Ovary (tissue), 9 donors: ENCODE data around the gene LCOR. TPM values are rescaled to one million over a fixed set of nuclear protein-coding genes. Genes with fewer than 3 reads are reported as not detected.
A peak's percentile ranks its signal among the peaks of the same experiment; 100 is the strongest.

Source experiments
- DNase-seq, 5 donors: peaks; one replicate each; pipeline ENCODE4 v3.0.0-alpha.2; 2019 to 2020
- H3K27ac ChIP-seq, 2 donors: fragments of 200-600 bp; one replicate each; pipeline versions ENCODE4 v1.5.1 to v1.8.0; 2019 to 2022
- H3K27me3 ChIP-seq: fragments of 200-600 bp; one replicate; pipeline ENCODE4 v1.8.0; 2022
- H3K36me3 ChIP-seq: fragments of 200-600 bp; sonication (generic); one replicate; pipeline ENCODE4 v1.5.1; 2019
- H3K4me1 ChIP-seq: one replicate; pipeline ENCODE4 v1.8.1; 2013; ENCODE audit warnings: mild to moderate bottlenecking, moderate library complexity; ENCODE audit not compliant: insufficient read depth
- H3K4me3 ChIP-seq: fragments of 200-600 bp; sonication (generic); one replicate; pipeline ENCODE4 v1.5.1; 2017
- H3K9me3 ChIP-seq, 2 donors: fragments of 200-600 bp in 1 of 2; sonication (generic) in 1 of 2; one replicate each; pipeline versions ENCODE4 v1.5.1 to v1.8.1; 2013 to 2019; ENCODE audit warnings: mild to moderate bottlenecking in 1 of 2, moderate library complexity in 1 of 2
- EP300 ChIP-seq: sonication (generic); formaldehyde crosslinking; IDR thresholded peaks from one replicate; pipeline ENCODE4 v1.6.1; 2017; ENCODE audit warnings: antibody characterized with exemption
- POLR2A ChIP-seq: fragments of 450-650 bp; IDR thresholded peaks from one replicate; pipeline ENCODE4 v1.6.1; 2017; ENCODE audit warnings: antibody characterized with exemption, mild to moderate bottlenecking, moderate library complexity
- WGBS, 3 donors: extraction: QIAGEN DNeasy Blood & Tissue Kit in 1 of 3; methylation state at CpG; one replicate each; pipeline versions ENCODE4 v1.1.5 to v1.1.7; 2013 to 2017; 5-methylcytosine and 5-hydroxymethylcytosine counted together
- intact Hi-C, 4 donors: fragments of 100-400 bp; cut with DNase I; formaldehyde crosslinking; loops; one replicate each; pipeline versions ENCODE4 v1.11.0 to v1.15.1; 2022 to 2023
- polyA plus RNA-seq, 2 donors: library from polyadenylated mRNA; stranded (reverse); fragments of 200-250 nt in 1 of 2; fragments of 350-450 nt in 1 of 2; fragmentation: Illumina TruSeq in 1 of 2; extraction: RNeasy Lipid Tissue Mini Kit (QIAGEN cat#74804) in 1 of 2; gene quantifications; one replicate each; pipeline ENCODE4 v1.2.3, GENCODE V29; 2013 to 2014
- total RNA-seq, 7 donors: library from RNA; depleted of rRNA in 2 of 7; stranded (reverse); fragments of >200 nt in 2 of 7; fragmentation: NEBNext Ultra II Directional in 3 of 7; extraction: Animal tissue kit (Norgen Biotek cat#: 25700) in 3 of 7; gene quantifications; one replicate each; pipeline versions ENCODE4 v1.1.0 to v1.2.4, GENCODE V29; 2016 to 2023
- TF ChIP-seq, protein P1 (sequence below), 3 donors: fragments of 450-650 bp in 2 of 3; fragments of 200-600 bp in 1 of 3; IDR thresholded peaks; one replicate each; pipeline versions ENCODE4 v1.5.1 to v1.8.0; 2016 to 2022; ENCODE audit warnings: antibody characterized with exemption in 3 of 3, mild to moderate bottlenecking in 1 of 3
- donor health status: DM: no; HTN: no; CAD: no; lungs with moderate emphysema.
- donor health status: DM: no; HTN: no; CAD: no.
- donor health status: Bipolar disorder and iron deficiency.
- donor health status: DM: yes; HTN: yes; CAD: no.
- donor health status: DM: no; HTN: no; CAD: no.
- donor health status: DM: yes; HTN: yes; CAD: no.

LCOR gene
- total and polyA plus RNA-seq, 9 donors, result 4.0 to 44.9 (median 29.8) TPM

DNA sequence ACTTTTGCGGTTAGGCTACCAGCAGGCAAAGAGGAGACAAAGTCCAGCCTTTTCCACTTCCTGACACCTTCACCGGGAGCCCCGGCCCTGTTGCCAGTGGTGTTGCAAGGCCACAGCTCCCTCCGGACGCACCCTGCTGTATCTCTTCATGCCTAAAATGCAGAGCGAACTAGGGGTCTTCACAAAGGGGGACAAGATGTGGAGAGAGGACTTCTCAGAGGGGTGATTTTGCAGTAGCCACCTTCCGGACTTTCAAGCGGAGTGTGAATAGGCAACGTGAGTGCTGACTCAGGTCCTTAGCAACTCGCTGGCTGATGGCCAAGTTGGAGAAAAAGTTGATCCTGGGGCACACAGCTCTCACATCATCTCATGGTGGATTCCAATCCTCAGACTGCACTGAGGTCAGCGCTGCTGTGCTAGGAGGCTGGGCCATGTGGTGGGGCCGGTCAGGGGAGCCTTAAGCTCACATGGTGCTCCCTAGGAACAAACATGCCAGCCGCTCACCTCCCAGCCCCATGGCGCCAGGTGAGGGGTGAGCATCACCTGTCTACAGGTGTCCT lies 166.3 kb downstream of the LCOR start:
- no peaks in the 10 kb centered on the region for H3K9me3 ChIP-seq
- intact Hi-C loops, result no loop called here
- DNase-seq, result peak in 4 of 5 donors; percentile 36 to 65 (median 64)
- no peak overlapping the region for H3K4me3 ChIP-seq
- peaks cover 12% of the 10 kb centered on the region for H3K4me1 ChIP-seq
- WGBS, 3 donors, result 66 to 78% (median 76%) methylated on average over 14 of the region's 14 CpGs
- no peak for TF ChIP-seq POLR2A
- no peak for TF ChIP-seq EP300
- TF ChIP-seq, protein P1, sequence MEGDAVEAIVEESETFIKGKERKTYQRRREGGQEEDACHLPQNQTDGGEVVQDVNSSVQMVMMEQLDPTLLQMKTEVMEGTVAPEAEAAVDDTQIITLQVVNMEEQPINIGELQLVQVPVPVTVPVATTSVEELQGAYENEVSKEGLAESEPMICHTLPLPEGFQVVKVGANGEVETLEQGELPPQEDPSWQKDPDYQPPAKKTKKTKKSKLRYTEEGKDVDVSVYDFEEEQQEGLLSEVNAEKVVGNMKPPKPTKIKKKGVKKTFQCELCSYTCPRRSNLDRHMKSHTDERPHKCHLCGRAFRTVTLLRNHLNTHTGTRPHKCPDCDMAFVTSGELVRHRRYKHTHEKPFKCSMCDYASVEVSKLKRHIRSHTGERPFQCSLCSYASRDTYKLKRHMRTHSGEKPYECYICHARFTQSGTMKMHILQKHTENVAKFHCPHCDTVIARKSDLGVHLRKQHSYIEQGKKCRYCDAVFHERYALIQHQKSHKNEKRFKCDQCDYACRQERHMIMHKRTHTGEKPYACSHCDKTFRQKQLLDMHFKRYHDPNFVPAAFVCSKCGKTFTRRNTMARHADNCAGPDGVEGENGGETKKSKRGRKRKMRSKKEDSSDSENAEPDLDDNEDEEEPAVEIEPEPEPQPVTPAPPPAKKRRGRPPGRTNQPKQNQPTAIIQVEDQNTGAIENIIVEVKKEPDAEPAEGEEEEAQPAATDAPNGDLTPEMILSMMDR (IDR thresholded peaks at IDR 0.05), result no peak
- H3K36me3 ChIP-seq, result no peaks in the 10 kb centered on the region
- H3K27ac ChIP-seq, result no peak overlapping the region
- H3K27me3 ChIP-seq, result no peaks in the 10 kb centered on the region

DNA sequence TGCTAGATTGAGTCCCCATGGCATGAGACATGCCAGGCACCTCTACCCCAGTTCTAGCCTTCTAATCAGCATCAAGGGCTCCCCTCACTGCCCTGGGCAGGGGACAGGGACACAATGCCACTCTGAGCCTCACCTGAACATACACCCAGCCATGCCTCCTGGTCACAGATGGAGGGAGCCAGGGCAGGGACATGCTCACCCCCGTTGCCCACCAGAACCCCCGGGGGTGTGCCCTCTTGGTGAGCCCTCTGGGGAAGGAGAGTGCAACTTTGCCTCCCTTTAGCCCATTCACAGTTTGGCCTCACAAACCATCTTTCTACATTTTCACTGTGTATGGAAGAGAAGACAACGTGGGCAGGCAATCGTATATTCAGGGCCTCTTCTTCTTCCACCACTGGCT lies 167.2 kb downstream of the LCOR start:
- H3K27me3 ChIP-seq, result no peaks in the 10 kb centered on the region
- WGBS, 3 donors, result 89 to 97% (median 92%) methylated on average over 4 of the region's 4 CpGs
- H3K27ac ChIP-seq, result no peak overlapping the region
- TF ChIP-seq, protein P1 (IDR thresholded peaks at IDR 0.05), result no peak
- TF ChIP-seq EP300 (no peak), POLR2A (no peak)
- no peak for DNase-seq
- H3K4me1 ChIP-seq, result peaks cover 12% of the 10 kb centered on the region
- intact Hi-C loops, result no loop called here
- H3K36me3 ChIP-seq, result no peaks in the 10 kb centered on the region
- H3K4me3 ChIP-seq, result no peak overlapping the region
- H3K9me3 ChIP-seq, result no peaks in the 10 kb centered on the region

DNA sequence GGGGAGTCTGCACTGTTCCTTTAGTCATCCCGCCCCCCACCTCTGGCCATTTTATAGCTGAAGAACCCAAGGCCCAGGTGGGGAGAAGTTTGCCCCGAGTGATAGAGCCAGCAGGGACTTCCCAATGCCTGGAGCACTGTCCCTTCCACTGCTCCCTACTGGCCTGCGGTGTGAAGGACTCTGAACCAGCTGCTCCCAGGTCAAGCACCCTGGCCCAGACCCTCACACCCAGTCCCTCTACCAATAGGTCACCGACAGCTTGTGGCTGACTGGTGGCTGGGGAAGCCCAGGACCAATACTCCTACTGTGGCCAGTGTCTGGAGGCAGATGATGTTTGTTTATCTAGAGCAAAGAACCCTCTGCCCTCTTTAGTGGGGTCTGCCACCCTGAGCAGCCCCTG lies 167.9 kb downstream of the LCOR start:
- TF ChIP-seq POLR2A, result no peak
- TF ChIP-seq, protein P1 (IDR thresholded peaks at IDR 0.05), result no peak
- TF ChIP-seq EP300, result no peak
- no peak for DNase-seq
- H3K9me3 ChIP-seq, result no peaks in the 10 kb centered on the region
- no peak overlapping the region for H3K27ac ChIP-seq
- 89 to 92% (median 90%) methylated on average over 3 to 4 of the region's 4 CpGs for whole genome bisulfite sequencing, 3 donors
- H3K27me3 ChIP-seq, result no peaks in the 10 kb centered on the region
- intact Hi-C loops, result no loop called here
- peaks cover 9% of the 10 kb centered on the region for H3K4me1 ChIP-seq
- no peak overlapping the region for H3K4me3 ChIP-seq
- H3K36me3 ChIP-seq, result no peaks in the 10 kb centered on the region

DNA sequence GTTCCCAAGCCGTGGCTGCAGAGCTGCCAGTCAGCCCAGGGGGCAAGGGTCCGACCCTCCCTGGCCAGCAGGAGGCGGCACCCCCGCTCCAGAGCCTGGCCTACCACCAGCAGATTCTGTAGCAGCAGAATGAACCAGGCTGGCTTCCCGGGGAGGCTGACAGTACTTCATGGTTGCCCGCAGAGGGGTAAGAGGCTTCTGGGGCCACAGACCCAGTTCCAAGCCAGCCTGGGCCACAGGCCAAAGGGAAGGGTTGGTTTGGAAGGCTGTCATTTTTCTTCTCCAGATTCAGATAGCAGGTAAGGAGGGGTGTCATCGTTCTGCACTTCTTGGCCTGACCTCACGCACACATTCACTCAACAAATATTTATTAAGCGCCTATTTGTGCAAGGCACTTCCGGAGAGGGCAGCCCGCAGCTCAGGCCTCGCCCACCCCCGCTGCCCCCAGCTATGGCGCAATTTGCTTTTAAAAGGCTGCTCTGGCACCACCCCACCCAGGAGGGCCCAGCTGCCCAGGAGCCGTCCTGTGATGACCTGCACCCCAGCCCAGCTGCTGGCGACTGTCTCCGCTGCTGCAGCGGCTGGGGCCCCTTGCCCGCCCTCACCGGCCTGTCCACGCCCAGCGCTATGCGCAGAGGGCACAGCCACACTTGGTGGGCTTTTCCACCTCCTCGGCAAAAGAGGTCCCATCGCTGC lies 168.5 kb downstream of the LCOR start:
- 88 to 90% (median 90%) methylated on average over 25 of the region's 25 CpGs for WGBS, 3 donors

More for the DNA sequence above, 168.5 kb downstream of the LCOR start:
- peaks cover 7% of the 10 kb centered on the region for H3K4me1 ChIP-seq
- no peaks in the 10 kb centered on the region for H3K9me3 ChIP-seq
- intact Hi-C loops, result no loop called here
- DNase-seq, result no peak
- no peak for TF ChIP-seq POLR2A
- TF ChIP-seq EP300, result no peak
- TF ChIP-seq, protein P1 (IDR thresholded peaks at IDR 0.05), result no peak
- H3K27ac ChIP-seq, result no peak overlapping the region
- no peaks in the 10 kb centered on the region for H3K36me3 ChIP-seq
- H3K4me3 ChIP-seq, result no peak overlapping the region
- H3K27me3 ChIP-seq, result no peaks in the 10 kb centered on the region
